ENCODE measurements around the gene KRTAP10-1.
"Not testable (repeated sequence)": the region's sequence is repeated elsewhere in the genome, so short reads cannot be mapped to it uniquely, and the experiment has no call there.

Gene KRTAP10-1, protein sequence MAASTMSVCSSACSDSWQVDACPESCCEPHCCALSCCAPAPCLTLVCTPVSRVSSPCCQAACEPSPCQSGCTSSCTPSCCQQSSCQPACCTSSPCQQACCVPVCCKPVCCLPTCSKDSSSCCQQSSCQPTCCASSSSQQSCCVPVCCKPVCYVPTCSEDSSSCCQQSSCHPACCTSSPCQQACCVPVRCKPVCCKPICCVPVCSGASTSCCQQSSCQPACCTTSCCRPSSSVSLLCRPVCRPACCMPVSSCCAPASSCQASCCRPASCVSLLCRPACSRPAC

DNA sequence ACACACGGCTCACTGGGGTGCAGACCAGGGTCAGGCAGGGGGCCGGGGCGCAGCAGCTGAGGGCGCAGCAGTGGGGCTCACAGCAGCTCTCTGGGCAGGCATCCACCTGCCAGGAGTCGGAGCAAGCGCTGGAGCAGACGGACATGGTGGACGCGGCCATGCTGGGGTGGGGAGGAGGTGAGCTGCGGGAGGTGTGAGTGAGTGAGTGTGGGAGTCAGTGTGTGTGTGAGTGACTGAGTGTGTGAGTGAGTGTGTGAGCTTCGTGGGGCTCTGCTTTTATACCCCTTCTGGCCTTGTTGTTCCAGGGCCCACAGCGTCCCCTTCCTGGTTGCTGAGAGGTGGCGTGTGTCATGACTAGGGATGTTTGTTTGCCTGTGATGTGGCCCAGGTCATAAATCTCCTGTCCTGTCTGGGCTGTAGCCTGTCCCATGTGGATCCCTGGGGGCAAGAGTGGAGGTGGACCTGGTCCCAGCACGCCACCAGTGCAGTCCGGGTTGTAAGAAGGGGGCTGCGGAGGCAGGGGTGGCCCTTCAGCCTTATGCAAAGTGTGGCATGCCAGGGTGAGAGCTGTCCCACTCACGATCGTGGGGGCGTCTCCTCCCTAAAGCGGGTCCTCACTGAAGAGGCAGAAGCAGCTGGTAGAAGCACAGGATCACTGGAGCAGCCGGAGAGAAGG is at the start of gene KRTAP10-1:
KRTAP10-1 (minus strand) TSS at position 205 of the 676 bp plus-strand sequence; CDS start at position 160, 45 bp downstream.
- no peak within 1 kb of the TSS for H3K27ac ChIP-seq (ENCODE audit: low read length)
- H3K4me1 ChIP-seq (ENCODE audit: insufficient read depth, low read length) = no peaks in the 10 kb centered on the region
- no peak within 1 kb of the TSS for H3K9ac ChIP-seq (ENCODE audit: low read depth, low read length)
- no peaks in the 10 kb centered on the region for H3K36me3 ChIP-seq (ENCODE audit: insufficient read depth, low read depth, low read length)
- H3K4me3 ChIP-seq (ENCODE audit: low read length) = no peak within 1 kb of the TSS
- peaks cover 19% of the 10 kb centered on the region; the same call in 1 of the 2 replicates for H3K9me3 ChIP-seq (ENCODE audit: insufficient read depth, low read depth, low read length)
- H3K27me3 ChIP-seq (ENCODE audit: insufficient read depth, low read length) = no peaks in the 10 kb centered on the region

- no peak overlapping the region for H3K9ac ChIP-seq (ENCODE audit: low read depth, low read length)
- no peaks in the 10 kb centered on the region for H3K9me3 ChIP-seq (ENCODE audit: insufficient read depth, low read depth, low read length)
- H3K27ac ChIP-seq (ENCODE audit: low read length) = no peak overlapping the region
- no peak overlapping the region for H3K4me3 ChIP-seq (ENCODE audit: low read length)
- H3K4me1 ChIP-seq (ENCODE audit: insufficient read depth, low read length) = peaks cover 8% of the 10 kb centered on the region; the same call in 1 of the 2 replicates
- no peaks in the 10 kb centered on the region for H3K36me3 ChIP-seq (ENCODE audit: insufficient read depth, low read depth, low read length)
- H3K27me3 ChIP-seq (ENCODE audit: insufficient read depth, low read length) = no peaks in the 10 kb centered on the region
These were observed 49.1 kb upstream of the KRTAP10-1 start for GRCh38 chr21:44589094-44589493.

DNA sequence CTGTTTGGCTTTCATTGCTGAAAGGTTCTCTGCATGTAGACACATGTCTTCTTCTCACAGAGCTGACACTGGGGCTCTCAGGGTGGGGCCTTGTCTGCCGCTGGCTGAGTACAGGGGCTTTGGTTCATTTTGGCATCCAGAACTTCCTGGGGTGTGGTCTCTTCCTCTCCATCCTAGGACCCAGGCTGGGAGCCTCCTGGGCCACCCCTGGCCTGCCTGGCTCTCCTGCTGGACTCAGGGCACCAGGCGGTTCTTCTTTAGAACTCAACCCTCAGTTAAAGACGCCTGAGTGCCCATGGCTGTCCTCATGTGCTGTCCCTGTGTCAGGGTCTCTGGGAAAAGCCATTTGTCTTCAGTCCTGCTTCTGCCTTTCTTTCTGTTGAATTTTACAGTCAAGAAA is 45.9 kb upstream of the KRTAP10-1 start:
- Histone ChIP-seq H3K4me1 (ENCODE audit: insufficient read depth, low read length) (no peaks in the 10 kb centered on the region), H3K4me3 (ENCODE audit: low read length) (no peak overlapping the region), H3K9me3 (ENCODE audit: insufficient read depth, low read depth, low read length) (no peaks in the 10 kb centered on the region), H3K9ac (ENCODE audit: low read depth, low read length) (no peak overlapping the region), H3K27me3 (ENCODE audit: insufficient read depth, low read length) (no peaks in the 10 kb centered on the region), H3K36me3 (ENCODE audit: insufficient read depth, low read depth, low read length) (no peaks in the 10 kb centered on the region), H3K27ac (ENCODE audit: low read length) (no peak overlapping the region)

DNA sequence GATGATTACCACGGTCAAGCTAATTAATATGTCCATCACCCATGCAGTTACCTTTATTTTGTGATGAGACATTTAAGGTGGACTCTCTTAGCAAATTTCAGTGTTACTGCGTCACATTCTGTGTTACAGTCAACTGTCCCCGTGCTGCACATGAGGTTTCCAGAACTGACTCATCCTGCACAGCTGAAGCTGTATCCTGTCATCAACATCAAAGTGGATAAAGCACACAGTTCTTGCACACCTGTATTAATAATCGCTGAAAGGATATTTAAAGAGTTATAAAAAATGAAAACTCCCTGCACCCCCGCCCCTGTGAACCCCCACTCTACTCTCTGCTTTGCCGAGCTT is 43.8 kb upstream of the KRTAP10-1 start:
- no peaks in the 10 kb centered on the region for H3K27me3 ChIP-seq (ENCODE audit: insufficient read depth, low read length)
- no peaks in the 10 kb centered on the region for H3K4me1 ChIP-seq (ENCODE audit: insufficient read depth, low read length)
- H3K9ac ChIP-seq (ENCODE audit: low read depth, low read length) = no peak overlapping the region
- H3K36me3 ChIP-seq (ENCODE audit: insufficient read depth, low read depth, low read length) = no peaks in the 10 kb centered on the region
- H3K27ac ChIP-seq (ENCODE audit: low read length) = no peak overlapping the region
- no peak overlapping the region for H3K4me3 ChIP-seq (ENCODE audit: low read length)
- no peaks in the 10 kb centered on the region for H3K9me3 ChIP-seq (ENCODE audit: insufficient read depth, low read depth, low read length)

DNA sequence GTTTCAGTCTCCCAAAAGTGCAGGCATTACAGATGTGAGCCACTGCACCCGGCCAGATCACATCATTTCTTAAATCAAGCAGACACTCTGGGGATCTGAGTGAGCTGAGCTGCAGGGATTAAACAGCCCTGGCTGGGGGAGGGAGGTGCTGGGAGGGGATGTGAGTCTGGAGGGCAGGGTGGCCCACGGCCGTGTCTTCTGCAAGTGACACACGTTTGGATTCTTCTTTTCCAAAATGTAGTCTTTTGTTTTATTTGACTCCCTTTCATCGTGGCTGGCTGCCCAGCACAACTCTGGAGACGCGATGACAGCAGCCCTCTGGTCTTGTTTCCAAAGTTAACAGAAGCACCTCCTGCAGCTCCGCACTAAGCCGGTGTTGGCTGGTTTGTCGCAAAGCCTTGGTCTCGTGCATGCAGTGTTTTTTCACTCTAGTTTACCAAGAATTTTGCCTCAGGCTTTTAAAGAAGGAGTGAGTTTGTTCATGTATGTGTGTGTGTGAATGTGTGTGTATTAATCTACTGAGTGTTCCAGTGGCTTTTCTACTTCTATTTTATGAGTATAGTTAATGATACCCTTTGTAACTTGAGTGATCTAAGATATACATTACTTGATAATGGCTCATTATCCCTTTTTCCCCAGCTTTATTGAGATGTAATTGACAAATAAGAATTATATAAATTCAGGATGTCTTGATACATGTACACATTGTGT is 43.2 kb upstream of the KRTAP10-1 start:
- no peak overlapping the region for H3K9ac ChIP-seq (ENCODE audit: low read depth, low read length)
- H3K4me3 ChIP-seq (ENCODE audit: low read length) = no peak overlapping the region
- H3K36me3 ChIP-seq (ENCODE audit: insufficient read depth, low read depth, low read length) = no peaks in the 10 kb centered on the region
- H3K9me3 ChIP-seq (ENCODE audit: insufficient read depth, low read depth, low read length) = no peaks in the 10 kb centered on the region
- H3K27ac ChIP-seq (ENCODE audit: low read length) = no peak overlapping the region
- no peaks in the 10 kb centered on the region for H3K27me3 ChIP-seq (ENCODE audit: insufficient read depth, low read length)
- no peaks in the 10 kb centered on the region for H3K4me1 ChIP-seq (ENCODE audit: insufficient read depth, low read length)

GRCh38 chr21:44582055-44582454 is 42.1 kb upstream of the KRTAP10-1 start:
- no peaks in the 10 kb centered on the region for H3K27me3 ChIP-seq (ENCODE audit: insufficient read depth, low read length)
- H3K36me3 ChIP-seq (ENCODE audit: insufficient read depth, low read depth, low read length) = no peaks in the 10 kb centered on the region
- H3K4me3 ChIP-seq (ENCODE audit: low read length) = no peak overlapping the region
- H3K9ac ChIP-seq (ENCODE audit: low read depth, low read length) = no peak overlapping the region
- H3K9me3 ChIP-seq (ENCODE audit: insufficient read depth, low read depth, low read length) = peaks cover 3% of the 10 kb centered on the region; the same call in 1 of the 2 replicates
- no peak overlapping the region for H3K27ac ChIP-seq (ENCODE audit: low read length)
- no peaks in the 10 kb centered on the region for H3K4me1 ChIP-seq (ENCODE audit: insufficient read depth, low read length)

DNA sequence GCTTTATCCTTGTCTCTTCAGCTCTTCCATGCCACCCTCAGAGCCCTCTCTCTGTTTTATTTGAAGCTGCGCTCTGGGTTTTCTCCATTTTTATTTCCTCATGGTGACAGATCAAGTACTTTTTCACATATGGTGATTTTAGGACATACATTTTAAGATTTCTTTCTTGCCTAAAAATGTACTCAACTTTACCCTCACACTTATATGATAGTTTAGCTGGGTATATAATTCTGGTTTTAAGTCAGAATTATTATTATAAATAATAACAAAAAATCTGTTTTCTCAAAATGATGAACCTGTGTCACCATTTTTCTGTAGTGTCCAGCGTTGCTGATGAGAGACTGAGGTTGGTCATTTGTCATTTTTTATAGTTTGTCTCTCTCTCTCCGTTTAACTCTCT is 41.2 kb upstream of the KRTAP10-1 start:
- H3K4me1 ChIP-seq (ENCODE audit: insufficient read depth, low read length) = no peaks in the 10 kb centered on the region
- H3K9ac ChIP-seq (ENCODE audit: low read depth, low read length) = no peak overlapping the region
- peaks cover 6% of the 10 kb centered on the region for H3K9me3 ChIP-seq (ENCODE audit: insufficient read depth, low read depth, low read length)
- H3K27me3 ChIP-seq (ENCODE audit: insufficient read depth, low read length) = no peaks in the 10 kb centered on the region
- no peak overlapping the region for H3K4me3 ChIP-seq (ENCODE audit: low read length)
- no peak overlapping the region for H3K27ac ChIP-seq (ENCODE audit: low read length)
- H3K36me3 ChIP-seq (ENCODE audit: insufficient read depth, low read depth, low read length) = no peaks in the 10 kb centered on the region

GRCh38 chr21:44580231-44580821 is 40.3 kb upstream of the KRTAP10-1 start, which contains the start of gene KRTAP10-5:
KRTAP10-5 (minus strand) TSS chr21:44580604; CDS start chr21:44580578, 26 bp downstream.
- not testable (repeated sequence) for H3K27me3 ChIP-seq (ENCODE audit: insufficient read depth, low read length); H3K27ac ChIP-seq (ENCODE audit: low read length); H3K9me3 ChIP-seq (ENCODE audit: insufficient read depth, low read depth, low read length); H3K4me3 ChIP-seq (ENCODE audit: low read length); H3K36me3 ChIP-seq (ENCODE audit: insufficient read depth, low read depth, low read length); H3K9ac ChIP-seq (ENCODE audit: low read depth, low read length); H3K4me1 ChIP-seq (ENCODE audit: insufficient read depth, low read length)

DNA sequence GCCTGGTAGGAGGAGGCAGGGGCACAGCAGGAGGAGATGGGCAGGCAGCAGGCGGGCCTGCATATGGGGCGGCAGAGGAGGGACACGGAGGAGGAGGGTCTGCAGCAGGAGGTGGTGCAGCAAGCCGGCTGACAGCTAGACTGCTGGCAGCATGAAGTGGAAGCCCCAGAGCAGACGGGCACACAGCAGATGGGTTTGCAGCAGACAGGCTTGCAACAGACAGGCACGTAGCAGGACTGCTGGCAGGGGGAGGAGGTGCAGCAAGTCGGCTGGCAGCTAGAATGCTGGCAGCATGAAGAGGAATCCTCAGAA is 39.8 kb upstream of the KRTAP10-1 start:
- no peaks in the 10 kb centered on the region for H3K27me3 ChIP-seq (ENCODE audit: insufficient read depth, low read length)
- no peaks in the 10 kb centered on the region for H3K4me1 ChIP-seq (ENCODE audit: insufficient read depth, low read length)
- H3K36me3 ChIP-seq (ENCODE audit: insufficient read depth, low read depth, low read length) = no peaks in the 10 kb centered on the region
- H3K9ac ChIP-seq (ENCODE audit: low read depth, low read length) = no peak overlapping the region
- peaks cover 6% of the 10 kb centered on the region for H3K9me3 ChIP-seq (ENCODE audit: insufficient read depth, low read depth, low read length)
- H3K4me3 ChIP-seq (ENCODE audit: low read length) = no peak overlapping the region
- H3K27ac ChIP-seq (ENCODE audit: low read length) = no peak overlapping the region

GRCh38 chr21:44579056-44579832 is 39.2 kb upstream of the KRTAP10-1 start:
- Histone ChIP-seq H3K36me3 (ENCODE audit: insufficient read depth, low read depth, low read length) (no peaks in the 10 kb centered on the region), H3K27ac (ENCODE audit: low read length) (no peak overlapping the region), H3K4me3 (ENCODE audit: low read length) (no peak overlapping the region), H3K4me1 (ENCODE audit: insufficient read depth, low read length) (no peaks in the 10 kb centered on the region), H3K27me3 (ENCODE audit: insufficient read depth, low read length) (no peaks in the 10 kb centered on the region), H3K9ac (ENCODE audit: low read depth, low read length) (no peak overlapping the region), H3K9me3 (ENCODE audit: insufficient read depth, low read depth, low read length) (peaks cover 6% of the 10 kb centered on the region)

DNA sequence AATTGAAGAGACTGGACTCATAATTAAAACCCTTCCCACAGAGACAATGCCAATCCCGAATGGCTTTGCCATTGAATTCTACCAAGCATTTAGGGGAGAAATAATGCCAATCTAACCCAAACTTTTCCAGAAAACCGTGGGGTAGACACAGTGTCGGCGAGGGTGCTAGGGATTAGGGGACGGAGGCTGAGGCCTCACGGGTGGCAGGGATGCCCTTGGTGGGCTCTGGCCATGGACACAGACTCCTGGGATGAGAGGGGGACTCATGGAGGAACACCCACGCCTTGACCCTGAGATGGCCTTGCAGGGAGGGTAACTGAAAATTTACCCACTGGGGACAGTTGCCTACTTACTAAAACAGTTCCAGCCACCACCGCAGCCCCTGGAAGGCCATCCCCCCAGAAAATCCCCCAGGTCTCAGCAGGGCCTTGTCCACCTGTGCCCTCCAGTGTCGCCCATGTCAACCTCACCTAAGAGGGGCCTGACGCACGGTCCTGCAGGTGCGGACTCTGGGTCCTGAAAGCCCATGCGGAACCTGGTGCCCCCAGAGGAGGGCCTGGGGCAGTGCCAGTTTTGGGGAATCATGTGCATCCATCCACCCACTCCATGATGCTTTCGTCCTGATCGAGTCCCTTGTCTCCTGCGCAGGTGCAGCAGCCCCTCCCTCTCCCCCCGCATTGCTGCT is 38.5 kb upstream of the KRTAP10-1 start:
- Histone ChIP-seq H3K9me3 (ENCODE audit: insufficient read depth, low read depth, low read length) (peaks cover 6% of the 10 kb centered on the region), H3K27ac (ENCODE audit: low read length) (no peak overlapping the region), H3K9ac (ENCODE audit: low read depth, low read length) (no peak overlapping the region), H3K4me1 (ENCODE audit: insufficient read depth, low read length) (no peaks in the 10 kb centered on the region), H3K4me3 (ENCODE audit: low read length) (no peak overlapping the region), H3K36me3 (ENCODE audit: insufficient read depth, low read depth, low read length) (no peaks in the 10 kb centered on the region), H3K27me3 (ENCODE audit: insufficient read depth, low read length) (no peaks in the 10 kb centered on the region)

Measured in iPS-20b (cell line).